22Rv1 (cell line): ENCODE data around the gene LRMDA.

Experiments used
- CTCF ChIP-seq: fragments of 450-650 bp; IDR thresholded peaks from 2 replicates; pipeline ENCODE4 v1.5.1; 2017; ENCODE audit warnings: mild to moderate bottlenecking
- ZFX ChIP-seq: fragments of 450-650 bp; IDR thresholded peaks from 2 replicates; pipeline ENCODE4 v1.6.1; 2017; ENCODE audit warnings: antibody characterized with exemption, borderline replicate concordance

- no peak for TF ChIP-seq CTCF
- TF ChIP-seq ZFX = no peak
These were observed 702.3 kb downstream of the LRMDA start for GRCh38 chr10:76133597-76134255.
